ENCODE measurements around the gene RANBP1.
"Not testable (repeated sequence)": the region's sequence is repeated elsewhere in the genome, so short reads cannot be mapped to it uniquely, and the experiment has no call there.

The RANBP1 gene

GRCh38 chr22:20153945-20154344, 38.0 kb downstream of the RANBP1 start:
- no peak overlapping the region for H3K27ac ChIP-seq (ENCODE audit: low read length)
- H3K36me3 ChIP-seq (ENCODE audit: control insufficient read depth in 1 of 2, insufficient read depth in 2 of 2, low read length in 2 of 2), result no peaks in the 10 kb centered on the region
- no peak overlapping the region for H3K4me3 ChIP-seq (ENCODE audit: low read depth in 1 of 2, low read length in 2 of 2)
- H3K9me3 ChIP-seq (ENCODE audit: control insufficient read depth in 1 of 2, low read length in 2 of 2), result no peaks in the 10 kb centered on the region
- H3K27me3 ChIP-seq (ENCODE audit: low read depth, low read length), result no peaks in the 10 kb centered on the region
- no peaks in the 10 kb centered on the region for H3K4me1 ChIP-seq (ENCODE audit: control insufficient read depth in 1 of 2, insufficient read depth in 2 of 2, low read length in 2 of 2)

- Histone ChIP-seq H3K27me3 (ENCODE audit: low read depth, low read length) (no peaks in the 10 kb centered on the region), H3K36me3 (ENCODE audit: control insufficient read depth in 1 of 2, insufficient read depth in 2 of 2, low read length in 2 of 2) (no peaks in the 10 kb centered on the region), H3K4me1 (ENCODE audit: control insufficient read depth in 1 of 2, insufficient read depth in 2 of 2, low read length in 2 of 2) (no peaks in the 10 kb centered on the region), H3K4me3 (ENCODE audit: low read depth in 1 of 2, low read length in 2 of 2) (no peak overlapping the region), H3K9me3 (ENCODE audit: control insufficient read depth in 1 of 2, low read length in 2 of 2) (no peaks in the 10 kb centered on the region), H3K27ac (ENCODE audit: low read length) (no peak overlapping the region)
Observed at GRCh38 chr22:20154602-20155187, 38.8 kb downstream of the RANBP1 start.

GRCh38 chr22:20155330-20156041, 39.6 kb downstream of the RANBP1 start:
- Histone ChIP-seq H3K27me3 (ENCODE audit: low read depth, low read length) (no peaks in the 10 kb centered on the region), H3K4me3 (ENCODE audit: low read depth in 1 of 2, low read length in 2 of 2) (no peak overlapping the region)

GRCh38 chr22:20156042-20156389, 40.1 kb downstream of the RANBP1 start:
- no peak overlapping the region for H3K27ac ChIP-seq (ENCODE audit: low read length)
- no peaks in the 10 kb centered on the region for H3K27me3 ChIP-seq (ENCODE audit: low read depth, low read length)
- H3K4me1 ChIP-seq (ENCODE audit: control insufficient read depth in 1 of 2, insufficient read depth in 2 of 2, low read length in 2 of 2), result no peaks in the 10 kb centered on the region
- H3K36me3 ChIP-seq (ENCODE audit: control insufficient read depth in 1 of 2, insufficient read depth in 2 of 2, low read length in 2 of 2), result no peaks in the 10 kb centered on the region
- no peaks in the 10 kb centered on the region for H3K9me3 ChIP-seq (ENCODE audit: control insufficient read depth in 1 of 2, low read length in 2 of 2)
- H3K4me3 ChIP-seq (ENCODE audit: low read depth in 1 of 2, low read length in 2 of 2), result no peak overlapping the region

More at GRCh38 chr22:20155330-20156041, 39.6 kb downstream of the RANBP1 start:
- no peaks in the 10 kb centered on the region for H3K4me1 ChIP-seq (ENCODE audit: control insufficient read depth in 1 of 2, insufficient read depth in 2 of 2, low read length in 2 of 2)
- no peaks in the 10 kb centered on the region for H3K36me3 ChIP-seq (ENCODE audit: control insufficient read depth in 1 of 2, insufficient read depth in 2 of 2, low read length in 2 of 2)
- no peaks in the 10 kb centered on the region for H3K9me3 ChIP-seq (ENCODE audit: control insufficient read depth in 1 of 2, low read length in 2 of 2)
- H3K27ac ChIP-seq (ENCODE audit: low read length), result no peak overlapping the region

- H3K36me3 ChIP-seq (ENCODE audit: control insufficient read depth in 1 of 2, insufficient read depth in 2 of 2, low read length in 2 of 2), result no peaks in the 10 kb centered on the region
- H3K27me3 ChIP-seq (ENCODE audit: low read depth, low read length), result no peaks in the 10 kb centered on the region
- no peak overlapping the region for H3K27ac ChIP-seq (ENCODE audit: low read length)
- no peaks in the 10 kb centered on the region for H3K9me3 ChIP-seq (ENCODE audit: control insufficient read depth in 1 of 2, low read length in 2 of 2)
- H3K4me3 ChIP-seq (ENCODE audit: low read depth in 1 of 2, low read length in 2 of 2), result no peak overlapping the region
- no peaks in the 10 kb centered on the region for H3K4me1 ChIP-seq (ENCODE audit: control insufficient read depth in 1 of 2, insufficient read depth in 2 of 2, low read length in 2 of 2)
Observed at GRCh38 chr22:20156611-20157429, 40.9 kb downstream of the RANBP1 start.

GRCh38 chr22:20157430-20158183, 41.7 kb downstream of the RANBP1 start:
- Histone ChIP-seq H3K9me3 (ENCODE audit: control insufficient read depth in 1 of 2, low read length in 2 of 2) (no peaks in the 10 kb centered on the region), H3K27me3 (ENCODE audit: low read depth, low read length) (no peaks in the 10 kb centered on the region), H3K4me3 (ENCODE audit: low read depth in 1 of 2, low read length in 2 of 2) (no peak overlapping the region), H3K27ac (ENCODE audit: low read length) (no peak overlapping the region), H3K4me1 (ENCODE audit: control insufficient read depth in 1 of 2, insufficient read depth in 2 of 2, low read length in 2 of 2) (no peaks in the 10 kb centered on the region), H3K36me3 (ENCODE audit: control insufficient read depth in 1 of 2, insufficient read depth in 2 of 2, low read length in 2 of 2) (no peaks in the 10 kb centered on the region)

GRCh38 chr22:20158391-20159036, 42.6 kb downstream of the RANBP1 start:
- Histone ChIP-seq H3K27ac (ENCODE audit: low read length) (no peak overlapping the region), H3K4me1 (ENCODE audit: control insufficient read depth in 1 of 2, insufficient read depth in 2 of 2, low read length in 2 of 2) (no peaks in the 10 kb centered on the region), H3K27me3 (ENCODE audit: low read depth, low read length) (no peaks in the 10 kb centered on the region), H3K36me3 (ENCODE audit: control insufficient read depth in 1 of 2, insufficient read depth in 2 of 2, low read length in 2 of 2) (no peaks in the 10 kb centered on the region), H3K4me3 (ENCODE audit: low read depth in 1 of 2, low read length in 2 of 2) (no peak overlapping the region), H3K9me3 (ENCODE audit: control insufficient read depth in 1 of 2, low read length in 2 of 2) (no peaks in the 10 kb centered on the region)

- no peaks in the 10 kb centered on the region for H3K4me1 ChIP-seq (ENCODE audit: control insufficient read depth in 1 of 2, insufficient read depth in 2 of 2, low read length in 2 of 2)
Observed at GRCh38 chr22:20159076-20159475, 43.2 kb downstream of the RANBP1 start.

GRCh38 chr22:20159531-20159930, 43.6 kb downstream of the RANBP1 start:
- not testable (repeated sequence) for H3K27me3 ChIP-seq (ENCODE audit: low read depth, low read length); H3K4me3 ChIP-seq (ENCODE audit: low read depth in 1 of 2, low read length in 2 of 2); H3K36me3 ChIP-seq (ENCODE audit: control insufficient read depth in 1 of 2, insufficient read depth in 2 of 2, low read length in 2 of 2); H3K27ac ChIP-seq (ENCODE audit: low read length); H3K4me1 ChIP-seq (ENCODE audit: control insufficient read depth in 1 of 2, insufficient read depth in 2 of 2, low read length in 2 of 2); H3K9me3 ChIP-seq (ENCODE audit: control insufficient read depth in 1 of 2, low read length in 2 of 2)

More at GRCh38 chr22:20159076-20159475, 43.2 kb downstream of the RANBP1 start:
- Histone ChIP-seq H3K27ac (ENCODE audit: low read length) (no peak overlapping the region), H3K27me3 (ENCODE audit: low read depth, low read length) (no peaks in the 10 kb centered on the region), H3K4me3 (ENCODE audit: low read depth in 1 of 2, low read length in 2 of 2) (no peak overlapping the region), H3K36me3 (ENCODE audit: control insufficient read depth in 1 of 2, insufficient read depth in 2 of 2, low read length in 2 of 2) (no peaks in the 10 kb centered on the region), H3K9me3 (ENCODE audit: control insufficient read depth in 1 of 2, low read length in 2 of 2) (no peaks in the 10 kb centered on the region)

GRCh38 chr22:20160041-20160440, 44.1 kb downstream of the RANBP1 start:
- no peak overlapping the region for H3K4me3 ChIP-seq (ENCODE audit: low read depth in 1 of 2, low read length in 2 of 2)
- H3K36me3 ChIP-seq (ENCODE audit: control insufficient read depth in 1 of 2, insufficient read depth in 2 of 2, low read length in 2 of 2), result no peaks in the 10 kb centered on the region
- no peaks in the 10 kb centered on the region for H3K27me3 ChIP-seq (ENCODE audit: low read depth, low read length)
- no peaks in the 10 kb centered on the region for H3K9me3 ChIP-seq (ENCODE audit: control insufficient read depth in 1 of 2, low read length in 2 of 2)
- no peaks in the 10 kb centered on the region for H3K4me1 ChIP-seq (ENCODE audit: control insufficient read depth in 1 of 2, insufficient read depth in 2 of 2, low read length in 2 of 2)
- H3K27ac ChIP-seq (ENCODE audit: low read length), result no peak overlapping the region

GRCh38 chr22:20164863-20165262, 49.0 kb downstream of the RANBP1 start:
- no peak overlapping the region for H3K27ac ChIP-seq (ENCODE audit: low read length)
- H3K4me3 ChIP-seq (ENCODE audit: low read depth in 1 of 2, low read length in 2 of 2), result no peak overlapping the region
- H3K9me3 ChIP-seq (ENCODE audit: control insufficient read depth in 1 of 2, low read length in 2 of 2), result no peaks in the 10 kb centered on the region

More at GRCh38 chr22:20164863-20165262, 49.0 kb downstream of the RANBP1 start:
- Histone ChIP-seq H3K36me3 (ENCODE audit: control insufficient read depth in 1 of 2, insufficient read depth in 2 of 2, low read length in 2 of 2) (no peaks in the 10 kb centered on the region), H3K4me1 (ENCODE audit: control insufficient read depth in 1 of 2, insufficient read depth in 2 of 2, low read length in 2 of 2) (no peaks in the 10 kb centered on the region), H3K27me3 (ENCODE audit: low read depth, low read length) (no peaks in the 10 kb centered on the region)
